Activated naive CD8-positive, alpha-beta T cell treated with anti-CD3 and anti-CD28 coated beads, Interleukin-2, amount 50 U/mL, for 24 hours (primary cell): Measurements from ENCODE around the gene VWA3B.
A peak's percentile ranks its signal among the peaks of the same experiment; 100 is the strongest.

Experiments used
- ATAC-seq: fragments of 150-1000 bp; cut with Tn5 transposase; one replicate; pipeline ENCODE4 v1.10.0; 2021
- DNase-seq: peaks from one replicate; pipeline ENCODE4 v3.0.0; 2021
- H3K27ac Mint-ChIP-seq: one replicate; pipeline ENCODE4 v1.8.0; 2021; ENCODE audit warnings: mild to moderate bottlenecking, mixed read lengths
- H3K27me3 Mint-ChIP-seq: one replicate; pipeline ENCODE4 v1.8.0; 2021; ENCODE audit warnings: mixed read lengths
- H3K36me3 Mint-ChIP-seq: one replicate; pipeline ENCODE4 v1.8.0; 2021; ENCODE audit warnings: low read depth, mixed read lengths
- H3K4me1 Mint-ChIP-seq: one replicate; pipeline ENCODE4 v1.8.0; 2021; ENCODE audit warnings: mixed read lengths
- H3K4me3 Mint-ChIP-seq: one replicate; pipeline ENCODE4 v1.8.0; 2021; ENCODE audit warnings: mild to moderate bottlenecking, moderate library complexity, mixed read lengths
- H3K9me3 Mint-ChIP-seq: one replicate; pipeline ENCODE4 v1.8.0; 2021; ENCODE audit warnings: mixed read lengths

The VWA3B gene

GRCh38 chr2:98160554-98160953, 73.6 kb downstream of the VWA3B start:
- DNase-seq (no peak), ATAC-seq (no peak)
- Mint-ChIP-seq H3K4me3 (no peak overlapping the region), H3K9me3 (no peaks in the 10 kb centered on the region), H3K27me3 (peaks cover 4% of the 10 kb centered on the region), H3K36me3 (no peaks in the 10 kb centered on the region), H3K27ac (no peak overlapping the region), H3K4me1 (no peaks in the 10 kb centered on the region)

DNA sequence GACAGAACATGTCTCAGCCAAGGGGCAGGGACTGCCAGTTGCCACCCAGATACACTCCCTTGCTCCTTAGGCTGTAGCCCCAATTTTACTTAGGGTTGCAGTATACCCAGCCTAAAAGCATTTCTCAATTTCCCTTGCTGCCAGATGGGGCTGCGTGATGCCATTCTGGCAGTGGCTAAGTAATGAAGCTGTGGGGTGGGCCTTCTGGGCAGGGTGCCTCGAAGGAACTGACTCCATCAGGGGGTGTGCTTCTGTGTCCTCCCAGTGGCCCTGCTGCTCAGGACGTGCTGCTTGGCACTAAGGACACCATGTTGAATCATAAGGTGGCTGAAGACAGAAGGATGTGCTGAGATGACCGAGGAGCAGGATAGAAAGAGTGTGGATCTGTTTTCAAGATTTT, 74.2 kb downstream of the VWA3B start:
- no peaks in the 10 kb centered on the region for H3K9me3 Mint-ChIP-seq
- H3K27me3 Mint-ChIP-seq: peaks cover 4% of the 10 kb centered on the region
- no peaks in the 10 kb centered on the region for H3K4me1 Mint-ChIP-seq
- no peak overlapping the region for H3K4me3 Mint-ChIP-seq
- no peaks in the 10 kb centered on the region for H3K36me3 Mint-ChIP-seq
- DNase-seq (no peak), ATAC-seq (no peak)
- H3K27ac Mint-ChIP-seq: no peak overlapping the region

DNA sequence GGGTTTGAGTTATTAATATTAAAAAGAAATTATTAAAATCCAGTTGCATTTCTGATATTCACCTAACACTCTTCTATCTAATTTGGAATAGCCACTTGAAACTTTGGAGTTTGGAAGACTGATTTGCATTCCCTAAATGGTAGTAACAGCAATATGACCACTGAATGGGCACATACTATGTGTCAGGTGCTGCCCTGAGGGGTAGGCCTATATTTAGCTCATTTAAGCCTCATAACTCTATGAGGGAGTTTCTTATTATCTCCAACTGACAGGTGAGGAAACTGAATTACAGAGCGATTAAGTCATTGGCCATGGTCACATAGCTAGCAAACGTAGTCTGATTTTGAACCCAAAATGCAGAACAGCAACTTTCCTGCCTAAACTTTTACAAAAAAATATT, 77.3 kb downstream of the VWA3B start:
- H3K4me3 Mint-ChIP-seq: no peak overlapping the region
- no peak for ATAC-seq
- H3K27me3 Mint-ChIP-seq: peaks cover 5% of the 10 kb centered on the region
- H3K36me3 Mint-ChIP-seq: no peaks in the 10 kb centered on the region
- no peaks in the 10 kb centered on the region for H3K9me3 Mint-ChIP-seq
- no peaks in the 10 kb centered on the region for H3K4me1 Mint-ChIP-seq
- DNase-seq: no peak
- H3K27ac Mint-ChIP-seq: no peak overlapping the region

DNA sequence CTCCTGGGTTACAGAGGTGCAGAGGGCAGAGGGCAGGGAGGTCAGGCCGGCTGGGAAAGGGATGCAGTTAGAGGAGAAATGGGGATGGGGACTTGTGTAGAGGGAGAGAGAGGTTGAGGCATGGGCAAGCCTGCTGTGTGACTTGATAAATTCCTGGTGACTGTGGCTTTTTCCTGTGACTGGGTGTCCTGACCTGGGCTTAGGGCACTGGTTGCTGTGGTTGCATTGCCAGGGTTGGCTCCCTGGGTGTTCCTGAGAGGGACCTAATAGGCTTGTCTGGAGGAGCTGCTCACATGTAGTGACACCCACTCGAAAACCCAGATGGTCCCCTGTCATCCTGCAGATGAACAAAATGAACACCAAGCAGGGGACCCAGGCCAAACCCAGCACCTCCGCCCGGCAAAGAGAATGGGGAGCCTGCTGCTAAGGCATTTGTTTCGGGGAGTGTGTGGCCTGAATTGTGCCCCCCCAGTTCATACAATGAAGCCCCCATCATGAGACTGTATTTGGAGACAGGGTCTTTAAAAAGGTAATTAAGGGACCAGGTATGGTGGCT, 78.6 kb downstream of the VWA3B start:
- ATAC-seq (no peak), DNase-seq (no peak)
- Mint-ChIP-seq H3K4me3 (no peak overlapping the region), H3K27ac (no peak overlapping the region), H3K27me3 (peaks cover 15% of the 10 kb centered on the region), H3K4me1 (no peaks in the 10 kb centered on the region), H3K9me3 (no peaks in the 10 kb centered on the region), H3K36me3 (no peaks in the 10 kb centered on the region)

- no peaks in the 10 kb centered on the region for H3K9me3 Mint-ChIP-seq
- DNase-seq (no peak), ATAC-seq (no peak)
- H3K4me1 Mint-ChIP-seq: no peaks in the 10 kb centered on the region
- H3K27ac Mint-ChIP-seq: no peak overlapping the region
- peaks cover 20% of the 10 kb centered on the region for H3K27me3 Mint-ChIP-seq
- no peak overlapping the region for H3K4me3 Mint-ChIP-seq
- no peaks in the 10 kb centered on the region for H3K36me3 Mint-ChIP-seq
Observed at GRCh38 chr2:98167916-98168315, 80.9 kb downstream of the VWA3B start.

GRCh38 chr2:98170076-98170475, 83.1 kb downstream of the VWA3B start:
- no peaks in the 10 kb centered on the region for H3K9me3 Mint-ChIP-seq
- no peaks in the 10 kb centered on the region for H3K4me1 Mint-ChIP-seq
- H3K27me3 Mint-ChIP-seq: peaks cover 26% of the 10 kb centered on the region
- no peak for DNase-seq
- H3K27ac Mint-ChIP-seq: no peak overlapping the region
- no peak for ATAC-seq
- H3K36me3 Mint-ChIP-seq: no peaks in the 10 kb centered on the region
- H3K4me3 Mint-ChIP-seq: no peak overlapping the region

DNA sequence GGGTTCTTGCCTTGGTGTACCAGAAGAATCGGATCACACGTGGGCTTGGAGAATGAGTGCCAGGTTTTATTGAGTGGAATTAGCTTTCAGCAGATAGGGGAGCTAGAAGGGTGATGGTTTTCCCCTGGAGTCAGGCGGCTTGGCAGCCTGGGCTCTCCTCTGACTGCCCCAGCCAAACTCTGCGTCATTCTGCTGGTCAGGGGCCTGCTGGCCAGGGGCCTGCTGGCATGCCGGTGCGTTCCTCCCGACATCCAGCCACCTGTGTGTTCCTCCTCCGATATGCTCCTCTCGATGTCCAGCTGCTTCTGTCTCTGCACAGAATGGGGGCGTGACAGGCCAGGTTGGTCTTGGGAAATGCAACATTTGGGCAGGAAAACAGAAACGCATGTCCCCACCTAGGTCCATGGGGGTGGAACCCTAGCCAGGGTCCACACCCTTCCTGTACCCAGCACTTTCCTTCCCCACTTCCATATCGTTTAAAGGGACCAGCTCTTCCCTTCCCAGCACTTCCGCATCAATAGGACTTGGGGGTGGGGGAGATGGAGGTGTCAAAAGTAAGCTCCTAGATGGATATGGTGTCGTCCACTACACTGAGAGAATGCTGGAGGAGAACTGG, 85.3 kb downstream of the VWA3B start:
- Mint-ChIP-seq H3K4me1 (no peaks in the 10 kb centered on the region), H3K27me3 (peaks cover 44% of the 10 kb centered on the region)

GRCh38 chr2:98172951-98173350, 86.0 kb downstream of the VWA3B start:
- no peak overlapping the region for H3K4me3 Mint-ChIP-seq
- no peaks in the 10 kb centered on the region for H3K36me3 Mint-ChIP-seq
- no peak for ATAC-seq
- no peaks in the 10 kb centered on the region for H3K9me3 Mint-ChIP-seq
- no peak overlapping the region for H3K27ac Mint-ChIP-seq
- no peaks in the 10 kb centered on the region for H3K4me1 Mint-ChIP-seq
- H3K27me3 Mint-ChIP-seq: peaks cover 49% of the 10 kb centered on the region
- DNase-seq: no peak

More for the DNA sequence above, 85.3 kb downstream of the VWA3B start:
- no peaks in the 10 kb centered on the region for H3K9me3 Mint-ChIP-seq
- DNase-seq: no peak
- H3K27ac Mint-ChIP-seq: no peak overlapping the region
- no peak for ATAC-seq
- no peaks in the 10 kb centered on the region for H3K36me3 Mint-ChIP-seq
- no peak overlapping the region for H3K4me3 Mint-ChIP-seq

DNA sequence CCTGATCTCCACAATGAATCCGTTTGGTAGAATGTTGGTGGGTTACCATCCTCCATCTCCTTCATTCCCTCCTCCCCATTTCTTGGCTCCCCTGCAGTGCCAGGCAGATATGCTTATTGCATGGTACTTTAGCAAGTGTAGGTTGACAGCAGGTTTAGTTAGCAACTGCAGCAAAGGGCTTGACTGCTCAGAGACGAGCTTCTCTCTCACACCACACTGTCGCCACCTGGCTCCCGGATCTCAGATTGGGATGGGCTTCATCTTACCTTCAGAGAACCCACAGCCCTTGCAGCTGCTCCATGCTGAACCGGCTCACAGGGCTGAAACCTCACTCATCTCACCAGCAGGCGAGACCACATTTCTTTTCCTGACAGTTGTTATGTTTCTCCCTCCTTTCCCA, 88.8 kb downstream of the VWA3B start:
- H3K27me3 Mint-ChIP-seq: peaks cover 49% of the 10 kb centered on the region
- peak; percentile 9 for DNase-seq
- H3K4me3 Mint-ChIP-seq: no peak overlapping the region

DNA sequence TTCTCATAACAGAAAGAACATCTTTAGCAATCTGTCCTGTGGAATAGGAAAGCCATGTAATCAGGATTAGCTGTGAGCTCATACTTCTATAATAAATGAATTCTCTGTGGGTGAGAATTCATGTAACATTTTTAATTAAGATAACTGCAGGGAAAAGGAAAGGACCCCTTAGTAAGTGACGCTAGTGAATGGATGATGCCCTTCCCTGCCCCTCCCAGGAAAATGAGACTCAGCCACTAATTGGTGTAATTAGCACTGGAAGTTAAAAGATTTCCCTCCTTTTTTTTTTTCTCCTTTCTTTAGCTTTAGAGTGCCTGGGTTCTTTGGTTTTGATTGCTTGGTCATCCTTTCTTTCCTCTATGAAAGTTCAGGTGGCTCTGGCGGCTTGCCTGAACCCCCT, 90.3 kb downstream of the VWA3B start:
- Mint-ChIP-seq H3K4me1 (no peaks in the 10 kb centered on the region), H3K27ac (no peak overlapping the region), H3K4me3 (no peak overlapping the region), H3K9me3 (no peaks in the 10 kb centered on the region), H3K36me3 (no peaks in the 10 kb centered on the region), H3K27me3 (peaks cover 48% of the 10 kb centered on the region)
- DNase-seq (no peak), ATAC-seq (no peak)

More for the DNA sequence above, 88.8 kb downstream of the VWA3B start:
- no peaks in the 10 kb centered on the region for H3K36me3 Mint-ChIP-seq
- H3K27ac Mint-ChIP-seq: no peak overlapping the region
- no peaks in the 10 kb centered on the region for H3K4me1 Mint-ChIP-seq
- H3K9me3 Mint-ChIP-seq: no peaks in the 10 kb centered on the region
- no peak for ATAC-seq

DNA sequence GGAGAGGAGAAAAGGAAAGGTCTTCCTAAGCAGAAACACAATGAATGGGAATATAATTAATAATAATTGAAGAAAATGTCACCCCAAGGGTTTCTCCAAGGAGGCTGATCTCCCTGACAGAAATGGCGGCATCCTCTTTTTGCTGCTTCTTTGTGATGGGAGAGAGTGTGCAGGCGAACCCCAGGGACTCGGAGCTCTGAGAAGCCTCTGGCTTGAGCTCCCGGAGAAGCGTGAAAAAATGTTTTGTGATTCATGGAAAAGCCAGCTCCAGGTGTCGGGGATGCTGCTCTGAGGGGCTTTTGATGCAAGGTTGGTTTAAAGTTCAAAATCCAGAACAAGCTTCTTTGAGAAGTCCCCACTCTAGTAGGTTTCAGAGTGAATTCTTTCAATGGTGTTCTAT, 91.0 kb downstream of the VWA3B start:
- H3K9me3 Mint-ChIP-seq: no peaks in the 10 kb centered on the region
- no peaks in the 10 kb centered on the region for H3K36me3 Mint-ChIP-seq
- H3K4me3 Mint-ChIP-seq: no peak overlapping the region
- DNase-seq (no peak), ATAC-seq (no peak)
- H3K4me1 Mint-ChIP-seq: no peaks in the 10 kb centered on the region
- no peak overlapping the region for H3K27ac Mint-ChIP-seq
- peaks cover 48% of the 10 kb centered on the region for H3K27me3 Mint-ChIP-seq

GRCh38 chr2:98180456-98180855, 93.5 kb downstream of the VWA3B start:
- DNase-seq (no peak), ATAC-seq (no peak)
- no peak overlapping the region for H3K27ac Mint-ChIP-seq
- no peaks in the 10 kb centered on the region for H3K36me3 Mint-ChIP-seq
- H3K4me1 Mint-ChIP-seq: no peaks in the 10 kb centered on the region
- H3K27me3 Mint-ChIP-seq: peaks cover 38% of the 10 kb centered on the region
- no peaks in the 10 kb centered on the region for H3K9me3 Mint-ChIP-seq
- no peak overlapping the region for H3K4me3 Mint-ChIP-seq

DNA sequence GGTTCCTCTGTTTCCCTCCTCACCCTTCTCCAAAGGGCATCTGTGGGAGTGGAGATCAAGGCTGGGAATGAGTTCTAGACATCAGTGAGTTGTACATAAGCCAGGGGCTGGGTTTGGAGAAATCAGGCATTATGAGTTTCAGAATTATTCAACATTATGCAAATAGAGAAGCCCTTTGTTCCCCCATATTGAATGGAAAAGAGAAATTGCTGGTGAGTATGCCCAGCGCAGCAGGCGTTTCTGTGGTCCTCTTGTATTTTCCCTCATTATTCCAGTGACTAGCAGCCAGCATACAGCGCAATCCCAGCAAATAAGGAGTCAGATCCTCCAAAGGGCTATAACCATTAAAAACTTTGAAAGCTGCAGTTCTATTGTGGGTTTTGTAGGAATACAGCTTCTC, 94.4 kb downstream of the VWA3B start:
- H3K9me3 Mint-ChIP-seq: no peaks in the 10 kb centered on the region
- DNase-seq: no peak
- no peaks in the 10 kb centered on the region for H3K4me1 Mint-ChIP-seq
- no peak for ATAC-seq
- no peaks in the 10 kb centered on the region for H3K36me3 Mint-ChIP-seq
- no peak overlapping the region for H3K4me3 Mint-ChIP-seq
- peaks cover 31% of the 10 kb centered on the region for H3K27me3 Mint-ChIP-seq
- no peak overlapping the region for H3K27ac Mint-ChIP-seq

DNA sequence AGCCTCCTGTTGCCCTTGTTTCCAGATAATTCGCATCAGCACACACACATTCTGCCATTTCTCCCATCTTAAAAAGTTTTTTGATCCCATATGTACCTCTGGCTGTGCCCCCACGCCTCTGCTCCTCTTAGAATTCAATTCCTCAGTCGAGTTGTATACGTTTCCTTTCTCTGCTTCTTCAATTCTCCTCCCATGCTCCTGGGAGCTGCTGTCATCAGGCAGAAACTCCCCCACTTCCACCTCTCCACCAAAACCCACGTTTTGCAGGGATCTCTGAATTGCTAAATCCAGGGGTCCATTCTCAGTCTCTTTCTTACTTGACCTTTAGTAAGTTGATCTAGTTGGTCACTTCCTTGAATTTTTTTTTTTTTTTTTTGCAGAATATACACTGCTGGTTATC, 98.8 kb downstream of the VWA3B start:
- DNase-seq (no peak), ATAC-seq (no peak)
- Mint-ChIP-seq H3K36me3 (no peaks in the 10 kb centered on the region), H3K27me3 (peaks cover 4% of the 10 kb centered on the region), H3K27ac (no peak overlapping the region), H3K9me3 (no peaks in the 10 kb centered on the region), H3K4me3 (no peak overlapping the region), H3K4me1 (no peaks in the 10 kb centered on the region)

DNA sequence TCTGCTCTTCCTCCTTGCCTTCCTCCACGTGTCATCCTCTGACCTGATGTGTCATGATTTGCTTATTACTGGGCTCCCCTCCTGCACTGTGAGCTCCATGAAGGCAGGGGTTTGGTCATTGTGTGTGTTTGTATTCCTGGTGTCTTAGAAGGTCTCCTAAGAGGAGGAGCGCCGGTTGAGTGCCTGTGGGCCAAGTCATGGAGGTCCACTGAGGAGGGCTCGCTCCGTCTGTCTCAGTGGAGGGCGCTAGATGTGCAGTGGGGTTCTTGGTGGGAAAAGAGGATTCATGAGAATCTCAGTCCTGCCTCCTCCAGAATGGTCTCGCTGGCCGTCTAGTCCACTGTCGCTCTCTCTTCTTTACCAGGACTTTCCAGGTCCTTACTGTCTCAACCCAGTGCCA, 100.2 kb downstream of the VWA3B start:
- Mint-ChIP-seq H3K4me3 (no peak overlapping the region), H3K4me1 (no peaks in the 10 kb centered on the region), H3K9me3 (no peaks in the 10 kb centered on the region), H3K27me3 (no peaks in the 10 kb centered on the region), H3K36me3 (no peaks in the 10 kb centered on the region), H3K27ac (no peak overlapping the region)
- no peak for DNase-seq
- ATAC-seq: no peak
